HG02588 (cell line): ENCODE measurements around the gene NSG1.
"Not testable (repeated sequence)": the region's sequence is repeated elsewhere in the genome, so short reads cannot be mapped to it uniquely, and the experiment has no call there.

Experiments
- ATAC-seq: cut with Tn5 transposase; IDR thresholded peaks from one replicate; pipeline ENCODE4 v1.9.1; 2021; ENCODE audit warnings: mild to moderate bottlenecking, moderate library complexity; ENCODE audit not compliant: unreplicated experiment

The NSG1 gene

GRCh38 chr4:4415806-4416805, 29.2 kb downstream of the NSG1 start:
- no peak for ATAC-seq

GRCh38 chr4:4416981-4417380, 30.1 kb downstream of the NSG1 start:
- no peak for ATAC-seq

GRCh38 chr4:4417886-4418285, 31.0 kb downstream of the NSG1 start:
- ATAC-seq: no peak

GRCh38 chr4:4418676-4419390, 31.9 kb downstream of the NSG1 start:
- ATAC-seq: no peak

GRCh38 chr4:4419896-4420295, 33.0 kb downstream of the NSG1 start:
- no peak for ATAC-seq

- ATAC-seq: no peak
These were observed 33.5 kb downstream of the NSG1 start for GRCh38 chr4:4420421-4420820.

- no peak for ATAC-seq
These were observed 34.5 kb downstream of the NSG1 start for GRCh38 chr4:4421356-4421755.

- ATAC-seq: not testable (repeated sequence)
These were observed 35.2 kb downstream of the NSG1 start for GRCh38 chr4:4422117-4422516.

- ATAC-seq: no peak
These were observed 36.1 kb downstream of the NSG1 start for GRCh38 chr4:4422856-4423499.

- no peak for ATAC-seq
These were observed 37.0 kb downstream of the NSG1 start for GRCh38 chr4:4423706-4424498.

- ATAC-seq: no peak
These were observed 37.7 kb downstream of the NSG1 start for GRCh38 chr4:4424499-4425115.

GRCh38 chr4:4425119-4425690, 38.3 kb downstream of the NSG1 start:
- no peak for ATAC-seq

- ATAC-seq: no peak
These were observed 38.8 kb downstream of the NSG1 start for GRCh38 chr4:4425696-4426095.

GRCh38 chr4:4426511-4427120, 39.7 kb downstream of the NSG1 start:
- ATAC-seq: no peak

GRCh38 chr4:4427121-4427870, 40.4 kb downstream of the NSG1 start:
- ATAC-seq: no peak

- no peak for ATAC-seq
These were observed 41.0 kb downstream of the NSG1 start for GRCh38 chr4:4427886-4428285.

- no peak for ATAC-seq
These were observed 42.3 kb downstream of the NSG1 start for GRCh38 chr4:4428966-4429875.
